HL-60/S4 (cell line): ENCODE results near the gene TRIM48.
"Not testable (repeated sequence)": the region's sequence is repeated elsewhere in the genome, so short reads cannot be mapped to it uniquely, and the experiment has no call there.

ENCODE experiments used
- in situ Hi-C: fragments of 300-500 bp; cut with MboI; formaldehyde crosslinking; loops from 2 replicates; pipeline ENCODE4 v1.14.3; 2022; ENCODE audit warnings: low sequenced_read_pairs

Gene TRIM48, protein sequence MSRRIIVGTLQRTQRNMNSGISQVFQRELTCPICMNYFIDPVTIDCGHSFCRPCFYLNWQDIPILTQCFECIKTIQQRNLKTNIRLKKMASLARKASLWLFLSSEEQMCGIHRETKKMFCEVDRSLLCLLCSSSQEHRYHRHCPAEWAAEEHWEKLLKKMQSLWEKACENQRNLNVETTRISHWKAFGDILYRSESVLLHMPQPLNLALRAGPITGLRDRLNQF

DNA sequence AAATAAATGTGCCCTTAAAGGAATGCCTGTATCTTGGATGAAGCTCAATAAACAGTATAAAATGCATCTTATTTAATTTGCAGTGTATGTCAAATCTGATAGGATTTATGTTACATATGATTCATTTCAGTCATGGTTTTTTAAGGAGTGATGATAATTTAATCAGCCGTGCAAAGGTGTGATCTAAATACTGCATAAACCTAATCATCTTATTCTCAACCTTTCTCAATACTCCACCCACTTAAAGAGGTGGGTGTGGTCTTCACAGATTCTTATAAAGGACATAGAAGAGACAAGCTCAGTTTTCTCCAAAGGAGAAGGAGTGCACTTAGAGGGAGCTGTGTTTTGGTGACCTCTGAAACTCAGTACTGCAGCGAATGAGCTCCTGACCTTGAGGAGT, at the start of gene TRIM48:
TRIM48 (plus strand) TSS at position 301 of the 400 bp plus-strand sequence. CDS start 113 bp downstream, outside the sequence.
- in situ Hi-C loops = not testable (repeated sequence)

DNA sequence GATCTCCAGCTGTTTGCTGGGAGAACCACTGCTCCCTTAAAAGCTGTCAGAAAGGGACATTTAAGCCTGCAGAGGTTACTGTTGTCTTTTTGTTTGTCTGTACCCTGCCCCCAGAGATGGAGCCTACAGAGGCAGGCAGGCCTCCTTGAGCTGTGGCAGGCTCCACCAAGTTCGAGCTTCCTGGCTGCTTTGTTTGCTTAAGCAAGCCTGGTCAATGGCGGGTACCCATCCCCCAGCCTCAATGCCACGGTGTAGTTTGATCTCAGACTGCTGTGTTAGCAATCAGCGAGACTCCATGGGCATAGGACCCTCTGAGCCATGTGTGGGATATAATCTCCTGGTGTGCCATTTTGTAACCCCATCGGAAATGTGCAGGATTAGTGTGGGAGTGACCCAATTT, 23.6 kb upstream of the TRIM48 start:
- in situ Hi-C loops = not testable (repeated sequence)

DNA sequence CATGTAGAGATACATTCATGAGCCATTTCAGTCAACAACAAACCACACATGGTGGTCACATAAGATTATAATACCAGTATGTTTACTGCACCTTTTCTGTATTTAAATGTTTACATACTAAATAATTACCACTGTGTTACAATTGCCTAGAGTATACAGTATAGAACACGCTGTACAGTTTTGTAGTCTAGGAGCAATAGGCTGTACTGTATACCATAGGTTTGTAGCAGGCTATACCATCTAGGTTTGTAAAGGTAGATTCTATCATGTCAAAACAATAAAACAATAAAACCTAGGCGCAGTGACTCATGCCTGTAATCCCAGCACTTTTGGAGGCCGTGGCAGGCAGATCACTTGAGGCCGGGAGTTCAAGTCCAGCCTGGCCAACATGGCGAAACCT, 1.1 kb downstream of the TRIM48 start:
- in situ Hi-C loops = no loop called here
